Tibial nerve (tissue), 4 donors: ENCODE data around the gene CD200. TPM values are rescaled to one million over a fixed set of nuclear protein-coding genes. Genes with fewer than 3 reads are reported as not detected.
"Not testable (repeated sequence)": the region's sequence is repeated elsewhere in the genome, so short reads cannot be mapped to it uniquely, and the experiment has no call there.

Experiments used
- DNase-seq, 2 donors: peaks; one replicate each; pipeline ENCODE4 v3.0.0-alpha.2; 2019; ENCODE audit warnings: low spot score in 2 of 2
- H3K27ac ChIP-seq, 4 donors: fragments of 200-600 bp; sonication (generic) in 3 of 4; one replicate each; pipeline ENCODE4 v1.5.1; 2017 to 2019; ENCODE audit warnings: mild to moderate bottlenecking in 1 of 4
- H3K27me3 ChIP-seq, 2 donors: fragments of 200-600 bp; sonication (generic) in 1 of 2; one replicate each; pipeline versions ENCODE4 v1.5.1 to v1.6.0; 2017 to 2019
- H3K36me3 ChIP-seq, 3 donors: fragments of 200-600 bp; sonication (generic); one replicate each; pipeline ENCODE4 v1.5.1; 2018 to 2019
- H3K4me1 ChIP-seq, 4 donors: fragments of 200-600 bp; sonication (generic) in 3 of 4; one replicate each; pipeline ENCODE4 v1.5.1; 2017 to 2019
- H3K4me3 ChIP-seq, 4 donors: fragments of 200-600 bp; sonication (generic) in 3 of 4; one replicate each; pipeline ENCODE4 v1.5.1; 2017 to 2019; ENCODE audit warnings: mild to moderate bottlenecking in 1 of 4, moderate library complexity in 1 of 4
- H3K9me3 ChIP-seq, 4 donors: fragments of 200-600 bp; sonication (generic) in 3 of 4; one replicate each; pipeline ENCODE4 v1.5.1; 2017 to 2019
- CTCF ChIP-seq, 5 experiments: fragments of 200-600 bp in 3 of 5; fragments of 450-650 bp in 2 of 5; sonication (generic) in 3 of 5; IDR thresholded peaks; one replicate each; pipeline ENCODE4 v1.5.1; 2016 to 2019; ENCODE audit warnings: antibody characterized with exemption in 5 of 5, mild to moderate bottlenecking in 3 of 5, moderate library complexity in 2 of 5
- EP300 ChIP-seq, 2 donors: sonication (generic); formaldehyde crosslinking; IDR thresholded peaks; one replicate each; pipeline ENCODE4 v1.6.1; 2017; ENCODE audit warnings: antibody characterized with exemption in 2 of 2, mild to moderate bottlenecking in 1 of 2
- POLR2A ChIP-seq, 2 donors: fragments of 450-650 bp; IDR thresholded peaks; one replicate each; pipeline ENCODE4 v1.6.1; 2017; ENCODE audit warnings: antibody characterized with exemption in 2 of 2, mild to moderate bottlenecking in 2 of 2, moderate library complexity in 2 of 2
- WGBS, 2 donors: methylation state at CpG; one replicate each; pipeline ENCODE4 v1.1.5; 2018; 5-methylcytosine and 5-hydroxymethylcytosine counted together
- total RNA-seq, 4 donors: library from RNA; depleted of rRNA; stranded (reverse); fragments of >200 nt; gene quantifications; one replicate each; pipeline ENCODE4 v1.1.0, GENCODE V29; 2016

CD200 gene
- total RNA-seq, 4 donors from 2014 or later: 4.5 to 12.6 (median 8.7) TPM

DNA sequence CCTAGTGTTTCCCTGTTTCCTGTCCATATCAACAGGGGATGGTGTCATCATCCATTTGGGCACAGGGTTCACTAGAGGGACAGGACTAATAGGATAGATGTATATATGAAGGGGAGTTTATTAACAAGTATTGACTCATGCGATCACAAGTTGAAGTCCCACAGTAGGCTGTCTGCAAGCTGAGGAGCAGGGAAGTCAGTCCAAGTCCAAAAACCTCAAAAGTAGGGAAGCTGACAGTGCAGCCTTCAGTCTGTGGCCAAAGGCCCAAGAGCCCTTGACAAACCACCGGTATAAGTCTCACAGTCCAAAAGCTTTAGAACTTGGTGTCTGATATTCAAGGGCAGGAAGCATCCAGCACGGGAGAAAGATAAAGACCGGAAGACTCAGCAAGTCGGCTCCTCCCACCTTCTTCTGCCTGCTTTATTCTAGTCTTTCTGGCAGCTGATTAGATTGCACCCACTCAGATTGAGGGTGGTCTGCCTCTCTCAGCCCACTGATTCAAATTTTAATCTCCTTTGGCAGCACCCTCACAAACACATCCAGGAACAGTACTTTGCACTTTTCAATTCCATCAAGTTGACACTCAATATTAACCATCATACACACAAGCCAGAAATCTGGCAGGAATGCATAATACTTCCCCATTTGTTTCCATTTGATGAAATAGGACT lies 43.4 kb downstream of the CD200 start:
- DNase-seq: no peak
- 59 to 65% methylated on average over 5 of the region's 5 CpGs for WGBS, 2 donors

DNA sequence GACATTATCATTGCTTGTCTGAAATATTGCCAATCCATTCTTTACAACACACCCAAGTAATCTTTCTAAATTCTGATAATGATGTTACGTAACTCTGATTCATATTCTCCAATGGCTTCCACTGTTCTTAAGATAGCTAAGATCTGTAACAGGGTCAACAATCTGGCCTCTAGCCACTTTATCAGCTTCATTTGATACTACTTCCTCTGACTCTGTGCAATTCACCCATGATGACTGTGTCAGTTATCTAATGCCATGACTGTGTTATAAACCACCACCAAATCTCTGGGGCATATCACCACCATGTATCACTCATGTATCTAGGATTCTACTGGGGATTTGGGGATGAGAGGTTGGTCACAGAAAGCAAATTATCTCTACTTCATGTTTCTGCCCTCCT lies 44.0 kb downstream of the CD200 start:
- Histone ChIP-seq H3K4me1 (peaks cover 0 to 39% (median 9%) of the 10 kb centered on the region in 4 donors), H3K36me3 (no peaks in the 10 kb centered on the region), H3K4me3 (no peak overlapping the region), H3K9me3 (no peaks in the 10 kb centered on the region), H3K27ac (peak overlapping the region in 2 of 4 donors; percentile 49 to 60), H3K27me3 (no peaks in the 10 kb centered on the region)
- WGBS, 2 donors: 52 to 80% methylated on average over 1 of the region's 1 CpG
- no peak for DNase-seq
- TF ChIP-seq EP300 (IDR thresholded peaks at IDR 0.05) (no peak), POLR2A (IDR thresholded peaks at IDR 0.05) (no peak), CTCF (IDR thresholded peaks at IDR 0.05) (no peak)

More for the DNA sequence above, 43.4 kb downstream of the CD200 start:
- H3K27me3 ChIP-seq: no peaks in the 10 kb centered on the region
- H3K27ac ChIP-seq: no peak overlapping the region
- H3K36me3 ChIP-seq: no peaks in the 10 kb centered on the region
- H3K9me3 ChIP-seq: no peaks in the 10 kb centered on the region
- H3K4me1 ChIP-seq: peaks cover 0 to 39% (median 9%) of the 10 kb centered on the region in 4 donors
- TF ChIP-seq CTCF (IDR thresholded peaks at IDR 0.05) (no peak), EP300 (IDR thresholded peaks at IDR 0.05) (no peak), POLR2A (IDR thresholded peaks at IDR 0.05) (no peak)
- no peak overlapping the region for H3K4me3 ChIP-seq

GRCh38 chr3:112377568-112378071 lies 44.7 kb downstream of the CD200 start:
- Histone ChIP-seq H3K9me3 (no peaks in the 10 kb centered on the region), H3K27me3 (no peaks in the 10 kb centered on the region), H3K36me3 (no peaks in the 10 kb centered on the region), H3K4me1 (peaks cover 0 to 39% (median 9%) of the 10 kb centered on the region in 4 donors), H3K4me3 (no peak overlapping the region), H3K27ac (peak overlapping the region in 3 of 4 donors; percentile 6 to 60 (median 49))
- TF ChIP-seq EP300 (IDR thresholded peaks at IDR 0.05) (no peak), CTCF (IDR thresholded peaks at IDR 0.05) (no peak), POLR2A (IDR thresholded peaks at IDR 0.05) (no peak)
- DNase-seq: no peak
- 28 to 31% methylated on average over 4 of the region's 4 CpGs for WGBS, 2 donors

GRCh38 chr3:112378347-112378746 lies 45.4 kb downstream of the CD200 start:
- WGBS, 2 donors: 76 to 78% methylated on average over 4 of the region's 4 CpGs
- Histone ChIP-seq H3K4me1 (peaks cover 0 to 39% (median 9%) of the 10 kb centered on the region in 4 donors), H3K27ac (peak overlapping the region in 2 of 4 donors; percentile 49 to 60)
- DNase-seq, H3K4me3 ChIP-seq, H3K36me3 ChIP-seq, H3K9me3 ChIP-seq, H3K27me3 ChIP-seq: not testable (repeated sequence)

GRCh38 chr3:112379020-112379690 lies 46.2 kb downstream of the CD200 start:
- H3K27ac ChIP-seq: no peak overlapping the region
- H3K4me3 ChIP-seq: no peak overlapping the region
- no peak for TF ChIP-seq POLR2A (IDR thresholded peaks at IDR 0.05)
- TF ChIP-seq EP300 (IDR thresholded peaks at IDR 0.05): no peak
- no peak for DNase-seq
- peaks cover 0 to 37% (median 9%) of the 10 kb centered on the region in 4 donors for H3K4me1 ChIP-seq
- 65% methylated on average over 7 of the region's 7 CpGs for WGBS, 2 donors
- H3K27me3 ChIP-seq: no peaks in the 10 kb centered on the region
- no peaks in the 10 kb centered on the region for H3K9me3 ChIP-seq
- H3K36me3 ChIP-seq: no peaks in the 10 kb centered on the region
